ENCODE measurements around the gene TGM4.

DNA sequence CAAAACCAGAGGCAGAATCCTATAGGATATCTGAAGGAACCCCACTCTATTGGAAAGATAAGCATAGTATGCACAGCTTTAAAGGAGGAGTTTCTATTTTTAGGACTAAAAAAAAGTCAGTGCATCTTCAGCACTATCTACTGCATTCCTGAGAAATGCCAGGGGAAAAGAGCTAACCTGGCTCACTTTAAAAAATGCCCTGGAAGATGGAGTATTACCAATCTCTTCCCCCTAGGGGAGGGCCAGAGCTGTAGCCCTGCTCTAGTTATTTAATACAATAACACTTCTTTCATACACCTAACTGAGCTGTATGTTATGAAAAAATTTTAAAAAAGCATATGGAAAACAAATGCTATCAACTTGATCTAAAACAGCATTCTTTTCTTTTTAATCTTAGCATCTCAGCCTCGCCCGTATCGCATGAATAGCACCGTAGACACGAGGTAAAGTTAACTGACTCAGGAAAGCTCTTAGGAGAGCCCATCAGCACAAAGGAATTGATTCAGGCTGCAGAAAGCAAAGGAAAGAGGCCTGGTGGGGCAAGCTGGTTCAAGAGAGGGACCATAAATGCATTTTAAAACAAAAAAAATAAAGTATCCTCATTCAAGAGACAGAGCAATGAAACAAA is 50.2 kb downstream of the TGM4 start:
- TF ChIP-seq, protein P1, sequence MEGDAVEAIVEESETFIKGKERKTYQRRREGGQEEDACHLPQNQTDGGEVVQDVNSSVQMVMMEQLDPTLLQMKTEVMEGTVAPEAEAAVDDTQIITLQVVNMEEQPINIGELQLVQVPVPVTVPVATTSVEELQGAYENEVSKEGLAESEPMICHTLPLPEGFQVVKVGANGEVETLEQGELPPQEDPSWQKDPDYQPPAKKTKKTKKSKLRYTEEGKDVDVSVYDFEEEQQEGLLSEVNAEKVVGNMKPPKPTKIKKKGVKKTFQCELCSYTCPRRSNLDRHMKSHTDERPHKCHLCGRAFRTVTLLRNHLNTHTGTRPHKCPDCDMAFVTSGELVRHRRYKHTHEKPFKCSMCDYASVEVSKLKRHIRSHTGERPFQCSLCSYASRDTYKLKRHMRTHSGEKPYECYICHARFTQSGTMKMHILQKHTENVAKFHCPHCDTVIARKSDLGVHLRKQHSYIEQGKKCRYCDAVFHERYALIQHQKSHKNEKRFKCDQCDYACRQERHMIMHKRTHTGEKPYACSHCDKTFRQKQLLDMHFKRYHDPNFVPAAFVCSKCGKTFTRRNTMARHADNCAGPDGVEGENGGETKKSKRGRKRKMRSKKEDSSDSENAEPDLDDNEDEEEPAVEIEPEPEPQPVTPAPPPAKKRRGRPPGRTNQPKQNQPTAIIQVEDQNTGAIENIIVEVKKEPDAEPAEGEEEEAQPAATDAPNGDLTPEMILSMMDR (conservative IDR thresholded peaks at IDR 0.05), result no peak
- TF ChIP-seq EZH2 (IDR thresholded peaks at IDR 0.05; ENCODE audit: low read depth), result no peak
